ENCODE results near the gene SLC10A3. TPM values are rescaled to one million over a fixed set of nuclear protein-coding genes. Genes with fewer than 3 reads are reported as not detected.

Gene SLC10A3
- total and polyA plus RNA-seq, 10 of the 15 experiments (the other 5 are each of a cell fraction or from before 2014, with no cell fraction given) = 1.7 to 23.5 (median 11.0) TPM

DNA sequence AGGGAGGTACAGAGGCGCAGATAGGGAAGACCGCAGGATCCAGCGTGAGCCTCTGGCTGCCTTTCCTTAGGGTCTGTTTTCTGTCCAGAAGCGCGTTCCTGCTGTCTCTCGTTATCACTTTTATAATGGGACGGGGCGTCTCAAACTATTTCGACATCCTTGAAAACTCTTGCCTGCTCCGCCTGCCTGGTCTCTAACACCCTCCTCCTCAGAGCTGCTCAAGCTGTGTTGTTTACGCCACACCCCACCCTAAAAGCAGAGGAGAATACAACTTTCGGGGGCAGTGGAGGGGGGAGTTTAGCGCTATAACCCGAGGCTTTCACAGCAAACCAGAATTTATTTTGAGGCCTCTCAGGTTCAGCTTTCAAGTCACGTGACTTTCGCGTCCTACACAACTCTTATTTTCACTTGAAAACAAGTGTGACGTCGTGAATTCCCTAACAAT, 26.2 kb upstream of the SLC10A3 start:
- Histone ChIP-seq H3K27me3 (replicated peaks in 1 of 2; ENCODE audit: control insufficient read depth in 2 of 2, insufficient read depth in 2 of 2, low read length in 1 of 2) (no peaks in the 10 kb centered on the region), H3K27ac (ENCODE audit: control insufficient read depth, insufficient read depth) (peak overlapping the region; percentile 57; the same call in 1 of the 2 replicates), H4K20me1 (ENCODE audit: control insufficient read depth, insufficient read depth) (no peaks in the 10 kb centered on the region), H3K4me2 (ENCODE audit: control insufficient read depth, insufficient read depth) (peak overlapping the region; percentile 79), H3K36me3 (ENCODE audit: control insufficient read depth in 2 of 2, insufficient read depth in 2 of 2, low read length in 1 of 2) (no peaks in the 10 kb centered on the region), H3K79me2 (ENCODE audit: control insufficient read depth, insufficient read depth, low read length) (no peaks in the 10 kb centered on the region; the same call in none of the 2 replicates), H2AFZ (ENCODE audit: control insufficient read depth, low read depth, low read length) (peak overlapping the region; percentile 83), H3K9ac (ENCODE audit: control insufficient read depth, insufficient read depth, low read length) (peak overlapping the region; percentile 46; the same call in 1 of the 2 replicates), H3K4me1 (ENCODE audit: control insufficient read depth, insufficient read depth, low read length) (no peaks in the 10 kb centered on the region), H3K4me3 (peak overlapping the region; percentile 64), H3K9me3 (replicated peaks; ENCODE audit: control insufficient read depth, insufficient read depth, low read length) (no peaks in the 10 kb centered on the region; the same call in 2 of the 3 replicates)
- POLR2A ChIA-PET = interaction anchor here (0.9 to 2.4 kb wide), 5 partner anchors 10 to 120 kb away, joined by 3 to 12 read pairs (median 4); partner anchors contain the start of genes LAGE3, RPL10 and SLC10A3
- WGBS (ENCODE audit: insufficient coverage, insufficient replicate concordance, low lambda C conversion rate, missing lambda C conversion rate) = 43% methylated on average over 19 of the region's 19 CpGs
- RAD21 ChIA-PET (ENCODE audit: unreplicated experiment) = interaction anchor here (0.7 kb wide), 1 partner anchor 26 kb away, joined by 5 read pairs; the partner anchor contains the start of gene SLC10A3
- intact Hi-C loops (cut with micrococcal nuclease; ENCODE audit: unreplicated experiment) (loop anchor here (5.0 kb wide), 1 partner anchor 39 kb away; the partner anchor contains the start of gene LAGE3), in situ Hi-C loops (cut with MboI) (no loop called here)
- TF ChIP-seq JUNB (IDR thresholded peaks at IDR 0.05) (no peak), RFX5 (IDR thresholded peaks at IDR 0.05; ENCODE audit: low read depth, low read length) (0 out of 2 replicates have a peak, but pooled peaks have one; percentile 9), STAT3 (IDR thresholded peaks at IDR 0.05; ENCODE audit: low read depth, low read length) (no peak), MYB (IDR thresholded peaks at IDR 0.05; ENCODE audit: borderline replicate concordance, low read depth, low read length) (no peak), EP300 (IDR thresholded peaks at IDR 0.05; ENCODE audit: borderline replicate concordance in 1 of 2, control insufficient read depth in 1 of 2, low read depth in 2 of 2, low read length in 2 of 2) (no peak), RELA (IDR thresholded peaks at IDR 0.05; ENCODE audit: borderline replicate concordance, partially characterized antibody) (no peak), NFIC (IDR thresholded peaks at IDR 0.05; ENCODE audit: low read depth, low read length) (no peak), NR2C1 (IDR thresholded peaks at IDR 0.05) (no peak), TAF1 (IDR thresholded peaks at IDR 0.05; ENCODE audit: borderline replicate concordance, low read depth, low read length) (no peak), YY1 (IDR thresholded peaks at IDR 0.05; ENCODE audit: low read depth, low read length) (no peak), RAD51 (IDR thresholded peaks at IDR 0.05) (peak; percentile 34; the same call in 1 of the 2 replicates)
- SMC1A ChIA-PET (ENCODE audit: uncharacterized antibody, unreplicated experiment) = interaction anchor here (0.6 to 1.5 kb wide), 4 partner anchors 11 to 26 kb away, joined by 3 to 7 read pairs (median 4); partner anchors contain the start of gene SLC10A3
- no peak for DNase-seq (ENCODE audit: low read depth, low spot score)
- FAIRE-seq = no peak
- TSS peak; percentile 74 for BruUV-seq (replicated peaks)
- CTCF ChIA-PET = interaction anchor here (2.1 kb wide), 1 partner anchor 11 kb away, joined by 8 read pairs; no protein-coding TSS in a partner anchor
- ATAC-seq = no peak

All from GM12878 (cell line).